ENCODE measurements around the gene CDH4.

The CDH4 gene

GRCh38 chr20:61478611-61479305, 226.7 kb downstream of the CDH4 start:
- TF ChIP-seq USF1 (IDR thresholded peaks at IDR 0.05) (no peak), EGR1 (IDR thresholded peaks at IDR 0.05) (no peak), YY1 (IDR thresholded peaks at IDR 0.05; ENCODE audit: low read depth) (no peak), TEAD4 (IDR thresholded peaks at IDR 0.05) (no peak), TAF1 (IDR thresholded peaks at IDR 0.05; ENCODE audit: low read depth) (no peak), CEBPB (IDR thresholded peaks at IDR 0.05) (no peak), ZBTB7A (IDR thresholded peaks at IDR 0.05; ENCODE audit: low read depth) (no peak), EP300 (IDR thresholded peaks at IDR 0.05; ENCODE audit: borderline replicate concordance) (no peak), MAX (IDR thresholded peaks at IDR 0.05) (no peak), RAD21 (IDR thresholded peaks at IDR 0.05; ENCODE audit: low read depth) (no peak), CREB1 (IDR thresholded peaks at IDR 0.05; ENCODE audit: low read depth) (no peak), NFIC (IDR thresholded peaks at IDR 0.05) (no peak)

GRCh38 chr20:61480158-61480825, 228.2 kb downstream of the CDH4 start:
- no peak for TF ChIP-seq TAF1 (IDR thresholded peaks at IDR 0.05; ENCODE audit: low read depth)
- no peak for TF ChIP-seq CREB1 (IDR thresholded peaks at IDR 0.05; ENCODE audit: low read depth)
- TF ChIP-seq EP300 (IDR thresholded peaks at IDR 0.05; ENCODE audit: borderline replicate concordance) = no peak
- TF ChIP-seq ZBTB7A (IDR thresholded peaks at IDR 0.05; ENCODE audit: low read depth) = no peak
- no peak for TF ChIP-seq USF1 (IDR thresholded peaks at IDR 0.05)
- no peak for TF ChIP-seq MAX (IDR thresholded peaks at IDR 0.05)
- no peak for TF ChIP-seq TEAD4 (IDR thresholded peaks at IDR 0.05)
- no peak for TF ChIP-seq RAD21 (IDR thresholded peaks at IDR 0.05; ENCODE audit: low read depth)
- TF ChIP-seq REST (IDR thresholded peaks at IDR 0.05; ENCODE audit: low read depth) = no peak
- no peak for TF ChIP-seq FOXM1 (IDR thresholded peaks at IDR 0.05; ENCODE audit: borderline replicate concordance, low read depth)
- TF ChIP-seq NFIC (IDR thresholded peaks at IDR 0.05) = no peak
- TF ChIP-seq YY1 (IDR thresholded peaks at IDR 0.05; ENCODE audit: low read depth) = no peak
- TF ChIP-seq EGR1 (IDR thresholded peaks at IDR 0.05) = no peak
- TF ChIP-seq TCF12 (IDR thresholded peaks at IDR 0.05; ENCODE audit: low read depth) = no peak
- no peak for TF ChIP-seq CEBPB (IDR thresholded peaks at IDR 0.05)

- TF ChIP-seq YY1 (IDR thresholded peaks at IDR 0.05; ENCODE audit: low read depth) (no peak), EGR1 (IDR thresholded peaks at IDR 0.05) (no peak), REST (IDR thresholded peaks at IDR 0.05; ENCODE audit: low read depth) (no peak), CEBPB (IDR thresholded peaks at IDR 0.05) (no peak), TAF1 (IDR thresholded peaks at IDR 0.05; ENCODE audit: low read depth) (no peak), ZBTB7A (IDR thresholded peaks at IDR 0.05; ENCODE audit: low read depth) (no peak), CREB1 (IDR thresholded peaks at IDR 0.05; ENCODE audit: low read depth) (no peak), FOXM1 (IDR thresholded peaks at IDR 0.05; ENCODE audit: borderline replicate concordance, low read depth) (no peak), TCF12 (IDR thresholded peaks at IDR 0.05; ENCODE audit: low read depth) (no peak), EP300 (IDR thresholded peaks at IDR 0.05; ENCODE audit: borderline replicate concordance) (no peak), USF1 (IDR thresholded peaks at IDR 0.05) (no peak), NFIC (IDR thresholded peaks at IDR 0.05) (no peak), TEAD4 (IDR thresholded peaks at IDR 0.05) (no peak), RAD21 (IDR thresholded peaks at IDR 0.05; ENCODE audit: low read depth) (no peak), MAX (IDR thresholded peaks at IDR 0.05) (no peak)
Observed at GRCh38 chr20:61482056-61482887, 230.2 kb downstream of the CDH4 start.

GRCh38 chr20:61482901-61483300, 230.8 kb downstream of the CDH4 start:
- TF ChIP-seq EP300 (IDR thresholded peaks at IDR 0.05; ENCODE audit: borderline replicate concordance) (no peak), TAF1 (IDR thresholded peaks at IDR 0.05; ENCODE audit: low read depth) (no peak), ZBTB7A (IDR thresholded peaks at IDR 0.05; ENCODE audit: low read depth) (no peak), RAD21 (IDR thresholded peaks at IDR 0.05; ENCODE audit: low read depth) (no peak), REST (IDR thresholded peaks at IDR 0.05; ENCODE audit: low read depth) (no peak), TCF12 (IDR thresholded peaks at IDR 0.05; ENCODE audit: low read depth) (no peak), EGR1 (IDR thresholded peaks at IDR 0.05) (no peak), NFIC (IDR thresholded peaks at IDR 0.05) (no peak), CREB1 (IDR thresholded peaks at IDR 0.05; ENCODE audit: low read depth) (no peak)

All from Ishikawa (cell line).